GM12892 (cell line): ENCODE data around the gene VEGFB.

Experiments
- POLR2A ChIP-seq: IDR thresholded peaks from 2 replicates; pipeline ENCODE4 v1.6.1; 2011; ENCODE audit warnings: low read depth, low read length, control low read depth
- POLR2AphosphoS5 ChIP-seq: IDR thresholded peaks from 2 replicates; pipeline ENCODE4 v1.6.1; 2011; ENCODE audit warnings: low read depth, low read length, control low read depth
- TAF1 ChIP-seq: IDR thresholded peaks from 2 replicates; pipeline ENCODE4 v1.6.1; 2011; ENCODE audit warnings: low read depth, mild to moderate bottlenecking, control low read depth, low read length, borderline replicate concordance

GRCh38 chr11:64231546-64231945 is 2.8 kb upstream of the VEGFB start:
- TF ChIP-seq POLR2A (no peak), POLR2AphosphoS5 (no peak), TAF1 (no peak)
